Large intestine (tissue), 12 donors: ENCODE results near the gene RAB15. TPM values are rescaled to one million over a fixed set of nuclear protein-coding genes. Genes with fewer than 3 reads are reported as not detected.
A peak's percentile ranks its signal among the peaks of the same experiment; 100 is the strongest.

Experiments
- DNase-seq, 2 donors: peaks; one replicate each; pipeline versions ENCODE4 v3.0.0 to v3.0.0-alpha.2; 2013
- H3K27ac ChIP-seq: one replicate; pipeline ENCODE4 v1.5.1; 2013; ENCODE audit warnings: low read length
- H3K27me3 ChIP-seq: 2 replicates; pipeline ENCODE4 v1.6.1; 2013; ENCODE audit warnings: low read length; ENCODE audit not compliant: control insufficient read depth, insufficient read depth
- H3K36me3 ChIP-seq: 2 replicates; pipeline ENCODE4 v1.6.1; 2013; ENCODE audit warnings: low read length; ENCODE audit not compliant: control insufficient read depth, insufficient read depth
- H3K4me1 ChIP-seq: one replicate; pipeline ENCODE4 v1.6.1; 2013; ENCODE audit warnings: low read length; ENCODE audit not compliant: control insufficient read depth, insufficient read depth
- H3K4me3 ChIP-seq: one replicate; pipeline ENCODE4 v1.5.1; 2013; ENCODE audit warnings: low read length
- H3K9me3 ChIP-seq: one replicate; pipeline ENCODE4 v1.6.1; 2013; ENCODE audit warnings: mild to moderate bottlenecking, low read depth, low read length, moderate library complexity; ENCODE audit not compliant: control insufficient read depth
- WGBS: methylation state at CpG from one replicate; pipeline ENCODE4 v1.1.5; 2013; ENCODE audit warnings: low lambda C conversion rate; ENCODE audit not compliant: insufficient coverage; 5-methylcytosine and 5-hydroxymethylcytosine counted together
- long read RNA-seq, 11 donors: transcript quantifications; one replicate each; lab custom pipeline, GENCODE V29; 2026
- polyA plus RNA-seq: library from polyadenylated mRNA; unstranded; fragments of 120-200 nt; gene quantifications from one replicate; pipeline ENCODE4 v1.2.1, GENCODE V29; 2013

RAB15 gene
- polyA plus RNA-seq: 22.8 TPM
- long read RNA-seq, donor 1, transcript RAB15-203 (7 exons, 3,515 nt): major isoform, 8 of 9 reads
- long read RNA-seq, donor 1, partial matches to known transcripts: 0 of 9 reads
- long read RNA-seq, donor 1, other reads (novel, unspliced or antisense): 0 of 9 reads
- long read RNA-seq, donor 2, partial matches to known transcripts: 0 of 2 reads
- long read RNA-seq, donor 2, other reads (novel, unspliced or antisense): 0 of 2 reads
- long read RNA-seq, donor 3: 0 reads
- long read RNA-seq, donor 4: 0 reads
- long read RNA-seq, donor 5, partial matches to known transcripts: 0 of 1 reads
- long read RNA-seq, donor 5, other reads (novel, unspliced or antisense): 0 of 1 reads
- long read RNA-seq, donor 6, partial matches to known transcripts: 0 of 3 reads
- long read RNA-seq, donor 6, other reads (novel, unspliced or antisense): 0 of 3 reads
- long read RNA-seq, donor 7: 0 reads
- long read RNA-seq, donor 8, partial matches to known transcripts: 0 of 4 reads
- long read RNA-seq, donor 8, other reads (novel, unspliced or antisense): 0 of 4 reads
- long read RNA-seq, donor 9, partial matches to known transcripts: 0 of 2 reads
- long read RNA-seq, donor 9, other reads (novel, unspliced or antisense): 0 of 2 reads
- long read RNA-seq, donor 10, partial matches to known transcripts: 0 of 3 reads
- long read RNA-seq, donor 10, other reads (novel, unspliced or antisense): 0 of 3 reads
- long read RNA-seq, donor 11, partial matches to known transcripts: 0 of 2 reads
- long read RNA-seq, donor 11, other reads (novel, unspliced or antisense): 0 of 2 reads

DNA sequence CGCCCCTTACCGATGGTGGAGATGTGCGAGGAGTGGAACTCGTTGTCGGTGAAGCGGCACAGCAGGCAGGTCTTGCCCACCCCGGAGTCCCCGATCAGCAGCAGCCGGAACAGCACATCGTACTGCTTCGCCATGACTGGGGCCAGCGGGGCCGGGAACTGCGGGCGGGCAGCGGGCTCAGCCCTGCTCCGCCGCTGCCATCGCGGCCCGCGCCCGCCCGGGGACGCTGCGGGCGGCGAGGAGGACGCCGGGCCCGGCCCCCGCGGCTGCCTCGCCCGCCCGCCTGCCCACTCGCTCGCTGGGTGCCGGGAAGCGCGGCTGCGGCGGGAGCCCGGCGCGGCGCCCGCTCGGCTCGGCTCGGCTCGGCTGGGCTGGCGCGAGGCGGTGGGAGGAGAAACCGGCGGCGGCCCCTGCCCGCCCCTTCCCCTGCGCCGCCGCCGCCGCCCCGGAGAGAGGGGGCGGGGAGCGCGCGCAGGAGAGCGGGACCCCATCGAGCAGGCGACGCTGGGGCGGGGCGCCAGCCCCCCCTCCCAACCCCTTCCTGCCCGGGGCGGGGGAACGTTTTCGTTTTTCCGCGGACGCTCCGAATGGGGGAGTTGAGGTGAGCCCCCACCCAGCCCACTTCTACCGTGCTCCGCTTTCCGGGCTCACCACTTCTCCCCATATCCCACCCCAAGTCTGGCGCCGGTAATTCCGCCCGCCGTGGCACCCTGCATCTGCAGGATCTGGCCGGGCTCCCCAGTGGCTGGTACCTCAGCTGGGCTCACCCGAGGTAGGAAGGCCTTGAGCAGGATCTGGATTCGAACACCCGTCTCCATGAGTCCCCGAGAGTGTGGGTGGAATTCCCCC lies at the start of gene RAB15:
Gene RAB15 (minus strand): TSS at position 394 of the 849 bp plus-strand sequence. CDS start 260 bp downstream, at position 134.
- Histone ChIP-seq H3K27ac (no peak within 1 kb of the TSS), H3K4me3 (peak within 1 kb of the TSS; percentile 59), H3K9me3 (no peaks in the 10 kb centered on the region), H3K36me3 (no peaks in the 10 kb centered on the region), H3K4me1 (peaks cover 16% of the 10 kb centered on the region), H3K27me3 (no peaks in the 10 kb centered on the region)
- WGBS: no CpG with 5 or more reads among the region's 96 CpGs
- peak in 1 of 2 donors; percentile 54 for DNase-seq

- no peaks in the 10 kb centered on the region for H3K9me3 ChIP-seq
- no peak overlapping the region for H3K27ac ChIP-seq
- DNase-seq: peak; percentile 44 to 49
- H3K4me1 ChIP-seq: no peaks in the 10 kb centered on the region
- peaks cover 30% of the 10 kb centered on the region for H3K36me3 ChIP-seq
- 35% methylated on average over 2 of the region's 9 CpGs for WGBS
- no peaks in the 10 kb centered on the region for H3K27me3 ChIP-seq
- no peak overlapping the region for H3K4me3 ChIP-seq
Observed at GRCh38 chr14:65019944-65020566, 47.9 kb upstream of the RAB15 start.

DNA sequence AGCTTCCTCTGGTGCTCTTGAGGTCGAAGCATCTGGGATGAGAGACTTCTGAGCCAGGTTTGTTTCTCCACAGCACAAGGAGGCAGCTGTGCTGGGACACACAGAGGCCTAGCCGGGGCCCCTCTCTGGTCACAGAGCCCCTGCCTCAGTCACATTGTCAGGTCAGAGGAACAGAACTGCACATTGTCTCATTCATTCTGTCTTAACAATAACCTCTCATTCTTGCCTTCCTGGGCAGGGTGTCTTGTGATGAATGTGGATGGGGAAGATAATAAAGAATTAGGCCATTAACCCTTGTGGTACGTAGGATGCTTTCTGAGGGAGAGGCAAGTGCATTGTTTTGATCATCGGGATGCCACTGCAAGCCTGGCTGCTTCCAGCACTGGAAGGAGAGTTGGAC lies 44.3 kb upstream of the RAB15 start:
- no CpG with 5 or more reads among the region's 4 CpGs for WGBS
- Histone ChIP-seq H3K4me3 (no peak overlapping the region), H3K36me3 (peaks cover 52% of the 10 kb centered on the region), H3K27ac (no peak overlapping the region), H3K27me3 (no peaks in the 10 kb centered on the region), H3K9me3 (no peaks in the 10 kb centered on the region), H3K4me1 (no peaks in the 10 kb centered on the region)
- DNase-seq: no peak

- Histone ChIP-seq H3K4me1 (no peaks in the 10 kb centered on the region), H3K27me3 (no peaks in the 10 kb centered on the region), H3K9me3 (no peaks in the 10 kb centered on the region), H3K27ac (no peak overlapping the region), H3K36me3 (peaks cover 57% of the 10 kb centered on the region), H3K4me3 (no peak overlapping the region)
- DNase-seq: no peak
- no CpG with 5 or more reads among the region's 3 CpGs for WGBS
Observed at GRCh38 chr14:65015391-65015790, 43.3 kb upstream of the RAB15 start.

DNA sequence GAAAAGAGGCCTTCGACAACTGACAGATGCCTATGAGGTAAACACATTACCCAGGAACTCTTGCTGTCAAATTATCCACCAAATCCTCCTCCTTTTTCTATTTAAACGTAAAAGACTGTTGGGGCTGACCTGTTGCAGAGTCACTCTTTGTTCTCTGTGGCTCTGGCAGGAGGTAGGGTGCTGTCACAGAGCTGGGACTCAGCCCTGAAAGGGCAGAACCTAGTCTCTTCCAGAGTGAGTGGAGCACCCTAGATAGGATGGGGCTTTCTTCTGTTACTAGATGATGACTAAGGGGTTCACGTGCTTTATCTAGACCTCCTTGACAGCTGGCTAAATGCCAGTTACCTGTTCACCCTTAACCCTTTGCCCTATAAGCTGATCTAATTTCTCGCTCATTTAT lies 40.2 kb upstream of the RAB15 start:
- no peak overlapping the region for H3K27ac ChIP-seq
- H3K9me3 ChIP-seq: no peaks in the 10 kb centered on the region
- peaks cover 73% of the 10 kb centered on the region for H3K36me3 ChIP-seq
- no peaks in the 10 kb centered on the region for H3K4me1 ChIP-seq
- H3K4me3 ChIP-seq: no peak overlapping the region
- WGBS: 50% methylated on average over 2 of the region's 4 CpGs
- no peaks in the 10 kb centered on the region for H3K27me3 ChIP-seq
- no peak for DNase-seq

GRCh38 chr14:65011538-65011937 lies 39.4 kb upstream of the RAB15 start:
- Histone ChIP-seq H3K27me3 (no peaks in the 10 kb centered on the region), H3K4me1 (no peaks in the 10 kb centered on the region), H3K27ac (no peak overlapping the region), H3K9me3 (no peaks in the 10 kb centered on the region), H3K36me3 (peaks cover 70% of the 10 kb centered on the region), H3K4me3 (no peak overlapping the region)
- WGBS: 100% methylated on average over 2 of the region's 10 CpGs
- DNase-seq: no peak

GRCh38 chr14:65010211-65010931 lies 38.2 kb upstream of the RAB15 start:
- H3K4me1 ChIP-seq: no peaks in the 10 kb centered on the region
- H3K27ac ChIP-seq: no peak overlapping the region
- no CpG with 5 or more reads among the region's 5 CpGs for WGBS
- no peaks in the 10 kb centered on the region for H3K9me3 ChIP-seq
- DNase-seq: no peak
- no peaks in the 10 kb centered on the region for H3K27me3 ChIP-seq
- peaks cover 61% of the 10 kb centered on the region for H3K36me3 ChIP-seq
- no peak overlapping the region for H3K4me3 ChIP-seq

DNA sequence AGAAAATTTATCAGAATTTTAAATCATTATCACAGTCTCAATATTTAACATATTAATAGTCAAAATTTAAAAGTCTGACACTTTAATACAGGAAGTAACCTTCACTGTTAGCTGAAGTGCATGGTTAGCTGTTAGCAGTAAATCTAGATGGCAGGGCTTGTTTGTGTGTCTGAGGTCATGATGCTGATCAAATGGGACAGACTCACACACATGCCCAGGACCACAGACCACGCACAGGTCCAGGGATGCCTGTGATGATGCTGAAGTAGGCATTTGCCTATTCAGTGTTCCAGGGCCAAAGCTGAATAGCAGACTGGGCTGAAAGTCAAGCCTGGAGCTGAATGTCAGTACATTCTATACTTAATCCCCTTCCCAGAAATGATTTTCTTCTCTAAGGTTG lies 35.1 kb upstream of the RAB15 start:
- no peaks in the 10 kb centered on the region for H3K9me3 ChIP-seq
- WGBS: no CpG with 5 or more reads among the region's 1 CpG
- H3K36me3 ChIP-seq: peaks cover 45% of the 10 kb centered on the region
- no peaks in the 10 kb centered on the region for H3K4me1 ChIP-seq
- no peaks in the 10 kb centered on the region for H3K27me3 ChIP-seq
- no peak for DNase-seq
- H3K27ac ChIP-seq: no peak overlapping the region
- H3K4me3 ChIP-seq: no peak overlapping the region

DNA sequence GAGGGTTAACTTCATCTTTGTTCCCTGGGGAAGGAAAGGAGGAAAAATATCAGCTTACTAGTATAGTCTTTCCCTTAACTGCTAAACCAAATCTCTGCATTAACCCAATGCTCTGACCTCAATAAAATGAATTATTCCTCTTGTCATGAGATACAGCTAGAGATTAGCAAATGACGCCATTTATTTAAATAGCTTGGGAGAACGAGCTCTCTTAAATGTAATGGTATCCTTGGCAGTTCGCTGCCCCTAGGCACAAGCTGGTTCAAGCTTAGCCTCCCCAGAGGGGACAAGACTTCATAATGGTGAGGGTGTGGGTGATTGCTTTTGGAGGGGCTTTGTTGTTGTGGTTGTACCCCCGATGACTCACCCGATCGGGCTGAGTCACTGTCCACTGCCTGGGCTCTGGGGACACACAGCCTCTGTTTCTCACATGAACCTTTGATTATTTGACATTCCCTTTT lies 34.2 kb upstream of the RAB15 start:
- Histone ChIP-seq H3K27me3 (no peaks in the 10 kb centered on the region), H3K36me3 (peaks cover 36% of the 10 kb centered on the region), H3K9me3 (no peaks in the 10 kb centered on the region), H3K4me1 (no peaks in the 10 kb centered on the region), H3K4me3 (no peak overlapping the region), H3K27ac (no peak overlapping the region)
- no CpG with 5 or more reads among the region's 6 CpGs for WGBS
- no peak for DNase-seq
